ENCODE results near the gene PHACTR1. TPM values are rescaled to one million over a fixed set of nuclear protein-coding genes. Genes with fewer than 3 reads are reported as not detected.

Gene PHACTR1
- total and polyA plus RNA-seq, 8 donors, result 1.4 to 12.4 (median 9.3) TPM

DNA sequence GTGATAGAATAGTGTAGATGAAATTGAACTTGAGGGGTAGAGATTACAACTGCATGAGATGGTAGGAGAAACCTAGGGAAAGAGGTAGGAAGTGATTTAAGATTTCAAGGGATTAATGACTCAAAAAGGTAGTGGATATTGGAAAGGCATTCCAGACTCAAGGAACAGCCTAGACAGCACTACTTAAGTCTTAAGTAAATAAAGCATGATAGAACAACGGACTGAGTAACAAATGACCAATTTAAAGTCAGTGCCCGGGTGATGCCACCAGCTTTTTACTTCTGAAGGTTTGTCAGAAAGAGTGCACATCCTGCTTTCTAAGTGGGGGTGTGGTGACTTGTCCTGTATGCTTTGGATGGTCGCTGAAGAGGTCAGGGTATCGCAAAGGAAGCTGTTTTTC is 81.8 kb downstream of the PHACTR1 start:
- no peaks in the 10 kb centered on the region for H3K27me3 ChIP-seq
- ATAC-seq (no peak), DNase-seq (no peak), FAIRE-seq (no peak)
- H3K4me3 ChIP-seq, result no peak overlapping the region
- no peak overlapping the region for H3K27ac ChIP-seq
- WGBS, 2 donors, result 50 to 56% methylated on average over 4 of the region's 4 CpGs
- H3K9me3 ChIP-seq, result no peaks in the 10 kb centered on the region
- no peaks in the 10 kb centered on the region for H3K36me3 ChIP-seq
- intact Hi-C loops (cut with DNase I), result no loop called here
- no peaks in the 10 kb centered on the region for H3K4me1 ChIP-seq
- TF ChIP-seq, protein P1, sequence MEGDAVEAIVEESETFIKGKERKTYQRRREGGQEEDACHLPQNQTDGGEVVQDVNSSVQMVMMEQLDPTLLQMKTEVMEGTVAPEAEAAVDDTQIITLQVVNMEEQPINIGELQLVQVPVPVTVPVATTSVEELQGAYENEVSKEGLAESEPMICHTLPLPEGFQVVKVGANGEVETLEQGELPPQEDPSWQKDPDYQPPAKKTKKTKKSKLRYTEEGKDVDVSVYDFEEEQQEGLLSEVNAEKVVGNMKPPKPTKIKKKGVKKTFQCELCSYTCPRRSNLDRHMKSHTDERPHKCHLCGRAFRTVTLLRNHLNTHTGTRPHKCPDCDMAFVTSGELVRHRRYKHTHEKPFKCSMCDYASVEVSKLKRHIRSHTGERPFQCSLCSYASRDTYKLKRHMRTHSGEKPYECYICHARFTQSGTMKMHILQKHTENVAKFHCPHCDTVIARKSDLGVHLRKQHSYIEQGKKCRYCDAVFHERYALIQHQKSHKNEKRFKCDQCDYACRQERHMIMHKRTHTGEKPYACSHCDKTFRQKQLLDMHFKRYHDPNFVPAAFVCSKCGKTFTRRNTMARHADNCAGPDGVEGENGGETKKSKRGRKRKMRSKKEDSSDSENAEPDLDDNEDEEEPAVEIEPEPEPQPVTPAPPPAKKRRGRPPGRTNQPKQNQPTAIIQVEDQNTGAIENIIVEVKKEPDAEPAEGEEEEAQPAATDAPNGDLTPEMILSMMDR (IDR thresholded peaks at IDR 0.05), result no peak

DNA sequence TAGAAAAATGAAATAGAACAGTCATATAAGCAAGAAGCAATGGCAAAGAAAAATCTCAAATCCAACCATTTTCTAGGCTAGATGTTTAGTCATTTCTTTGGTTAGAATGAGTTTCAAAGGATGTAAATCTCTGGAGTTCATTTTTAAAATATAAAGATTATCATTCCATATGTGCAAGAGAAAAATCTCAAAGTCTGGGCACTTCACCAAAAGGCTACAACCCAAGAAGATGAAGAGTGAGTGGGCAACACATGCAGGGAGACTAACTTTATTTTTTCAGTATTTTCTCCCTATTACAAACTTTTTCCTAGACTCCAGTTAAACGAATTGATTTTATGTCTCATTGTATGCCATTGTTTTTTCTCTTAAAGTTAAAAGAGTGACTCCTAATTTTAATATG is 83.6 kb downstream of the PHACTR1 start:
- intact Hi-C loops (cut with DNase I), result no loop called here
- Histone ChIP-seq H3K4me1 (no peaks in the 10 kb centered on the region), H3K27ac (no peak overlapping the region), H3K36me3 (no peaks in the 10 kb centered on the region), H3K4me3 (no peak overlapping the region), H3K9me3 (no peaks in the 10 kb centered on the region), H3K27me3 (no peaks in the 10 kb centered on the region)
- ATAC-seq (no peak), FAIRE-seq (no peak), DNase-seq (no peak)
- 25 to 35% methylated on average over 1 of the region's 1 CpG for WGBS, 2 donors
- TF ChIP-seq, protein P1 (IDR thresholded peaks at IDR 0.05), result no peak

DNA sequence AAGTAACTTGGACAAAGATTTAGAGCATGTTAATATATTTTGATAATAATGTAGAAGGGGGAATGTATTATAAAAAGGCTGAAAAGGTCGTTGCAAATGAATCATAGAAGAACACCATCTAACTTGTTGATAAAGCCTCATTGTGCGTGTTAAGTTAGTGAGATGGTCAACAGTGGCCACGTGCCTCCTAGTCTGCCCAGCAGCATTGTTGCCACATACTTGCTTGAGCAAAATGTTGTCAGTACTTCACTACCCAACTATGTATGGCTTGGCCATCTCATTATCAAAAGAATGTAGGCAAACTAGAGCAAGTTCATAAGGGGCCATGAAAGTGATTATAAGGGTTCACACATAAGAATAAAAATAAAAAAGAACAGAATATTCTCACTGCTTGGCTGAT is 84.6 kb downstream of the PHACTR1 start:
- H3K36me3 ChIP-seq, result no peaks in the 10 kb centered on the region
- ATAC-seq (no peak), DNase-seq (no peak), FAIRE-seq (no peak)
- H3K4me1 ChIP-seq, result no peaks in the 10 kb centered on the region
- no peaks in the 10 kb centered on the region for H3K27me3 ChIP-seq
- TF ChIP-seq, protein P1 (IDR thresholded peaks at IDR 0.05), result no peak
- 38 to 44% methylated on average over 3 of the region's 3 CpGs for WGBS, 2 donors
- no peak overlapping the region for H3K27ac ChIP-seq
- H3K9me3 ChIP-seq, result no peaks in the 10 kb centered on the region
- intact Hi-C loops (cut with DNase I), result no loop called here
- H3K4me3 ChIP-seq, result no peak overlapping the region

DNA sequence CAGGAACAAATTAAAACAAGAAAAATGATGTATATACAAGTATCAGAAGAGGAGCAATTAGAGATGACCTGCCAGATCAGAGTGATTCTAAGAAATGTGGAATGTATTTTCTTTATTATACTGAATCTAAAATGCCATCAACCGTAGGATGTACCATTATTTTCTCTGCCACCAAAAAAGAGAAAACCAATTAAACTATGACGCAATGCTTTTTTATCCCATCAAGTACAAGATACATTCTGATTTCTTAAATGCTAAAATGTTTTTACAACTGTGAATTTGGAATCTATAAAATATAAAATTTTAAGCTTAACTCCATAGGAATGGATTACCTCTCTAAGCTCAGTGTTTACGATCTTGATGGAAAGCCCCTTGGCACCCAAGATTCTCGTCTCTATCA is 85.9 kb downstream of the PHACTR1 start:
- no peak for FAIRE-seq

DNA sequence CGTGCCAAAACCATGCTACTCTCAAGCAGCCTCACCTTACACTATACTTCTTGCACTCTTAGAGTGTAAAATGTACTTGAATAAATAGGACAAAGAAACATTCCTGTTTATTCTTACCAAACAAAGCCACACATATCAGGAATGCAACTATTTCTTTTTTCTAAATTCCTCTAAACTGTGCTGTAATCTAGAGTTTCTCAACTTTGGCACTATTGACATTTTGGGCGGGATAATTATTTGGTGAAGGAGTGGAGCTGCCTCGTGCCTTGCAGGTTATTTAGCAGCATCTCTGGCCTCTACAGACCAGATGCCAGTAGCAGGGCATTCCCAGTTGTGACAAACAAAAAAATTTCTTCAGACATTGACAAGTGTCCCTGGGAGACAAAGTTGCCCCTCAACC is 86.9 kb downstream of the PHACTR1 start:
- TF ChIP-seq, protein P1 (IDR thresholded peaks at IDR 0.05), result no peak
- WGBS, 2 donors, result 33 to 39% methylated on average over 3 of the region's 3 CpGs

More for the DNA sequence above, 85.9 kb downstream of the PHACTR1 start:
- TF ChIP-seq, protein P1 (IDR thresholded peaks at IDR 0.05), result no peak
- Histone ChIP-seq H3K4me1 (no peaks in the 10 kb centered on the region), H3K9me3 (no peaks in the 10 kb centered on the region), H3K27me3 (no peaks in the 10 kb centered on the region), H3K27ac (no peak overlapping the region), H3K36me3 (no peaks in the 10 kb centered on the region), H3K4me3 (no peak overlapping the region)
- DNase-seq, result no peak
- ATAC-seq, result no peak
- WGBS, 2 donors, result 74 to 80% methylated on average over 4 of the region's 4 CpGs
- intact Hi-C loops (cut with DNase I), result no loop called here

More for the DNA sequence above, 86.9 kb downstream of the PHACTR1 start:
- Histone ChIP-seq H3K27ac (no peak overlapping the region), H3K27me3 (no peaks in the 10 kb centered on the region), H3K4me1 (no peaks in the 10 kb centered on the region), H3K4me3 (no peak overlapping the region), H3K36me3 (no peaks in the 10 kb centered on the region), H3K9me3 (no peaks in the 10 kb centered on the region)
- FAIRE-seq (no peak), ATAC-seq (no peak), DNase-seq (no peak)
- intact Hi-C loops (cut with DNase I), result no loop called here

All from pancreas (tissue), 10 donors.